ENCODE results near the gene WDR87. TPM values are rescaled to one million over a fixed set of nuclear protein-coding genes. Genes with fewer than 3 reads are reported as not detected.

WDR87 gene
- total RNA-seq, 1 donor from 2014 or later = not detected

DNA sequence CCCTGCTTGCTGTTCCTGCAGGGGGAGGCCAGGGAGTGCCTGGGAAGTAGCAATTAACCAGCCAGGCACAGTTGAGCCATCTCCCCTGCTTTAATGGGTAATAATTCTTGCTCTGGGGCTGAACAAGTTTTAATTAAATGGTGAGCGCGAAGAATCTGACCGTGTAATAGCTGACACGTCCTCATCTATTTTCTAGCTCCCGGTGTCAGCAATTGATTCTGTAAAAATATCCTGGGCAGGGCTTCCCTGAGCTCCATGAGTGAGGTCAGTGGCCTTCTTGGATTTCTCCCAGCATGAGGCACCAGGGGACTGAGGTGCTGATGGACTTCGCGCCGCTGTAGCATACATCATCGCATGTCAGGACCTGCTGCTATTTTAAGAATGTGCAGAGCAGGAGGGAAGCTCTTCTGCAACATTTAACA is 27.6 kb upstream of the WDR87 start:
- H4K20me1 ChIP-seq (ENCODE audit: insufficient read depth, low read length) = peaks cover 49% of the 10 kb centered on the region
- H3K4me1 ChIP-seq (ENCODE audit: insufficient read depth, low read length) = peaks cover 35% of the 10 kb centered on the region
- Mint-ChIP-seq H3K4me3 (ENCODE audit: unreplicated experiment) (no peak overlapping the region), H3K27me3 (ENCODE audit: low read depth, unreplicated experiment) (no peaks in the 10 kb centered on the region), H3K4me1 (ENCODE audit: low read depth, unreplicated experiment) (peaks cover 28% of the 10 kb centered on the region), H3K9me3 (ENCODE audit: unreplicated experiment) (peaks cover 9% of the 10 kb centered on the region), H3K27ac (ENCODE audit: unreplicated experiment) (no peak overlapping the region), H3K36me3 (ENCODE audit: low read depth, unreplicated experiment) (peaks cover 7% of the 10 kb centered on the region)
- peaks cover 6% of the 10 kb centered on the region for H3K9me3 ChIP-seq (ENCODE audit: insufficient read depth, low read depth, low read length)
- H3K27me3 ChIP-seq (ENCODE audit: insufficient read depth, low read length) = no peaks in the 10 kb centered on the region
- H3K4me3 ChIP-seq (ENCODE audit: insufficient read depth, low read depth, low read length) = no peak overlapping the region
- no peak for TF ChIP-seq EZH2 (IDR thresholded peaks at IDR 0.05; ENCODE audit: insufficient read depth, low read length)
- TF ChIP-seq, protein P1, sequence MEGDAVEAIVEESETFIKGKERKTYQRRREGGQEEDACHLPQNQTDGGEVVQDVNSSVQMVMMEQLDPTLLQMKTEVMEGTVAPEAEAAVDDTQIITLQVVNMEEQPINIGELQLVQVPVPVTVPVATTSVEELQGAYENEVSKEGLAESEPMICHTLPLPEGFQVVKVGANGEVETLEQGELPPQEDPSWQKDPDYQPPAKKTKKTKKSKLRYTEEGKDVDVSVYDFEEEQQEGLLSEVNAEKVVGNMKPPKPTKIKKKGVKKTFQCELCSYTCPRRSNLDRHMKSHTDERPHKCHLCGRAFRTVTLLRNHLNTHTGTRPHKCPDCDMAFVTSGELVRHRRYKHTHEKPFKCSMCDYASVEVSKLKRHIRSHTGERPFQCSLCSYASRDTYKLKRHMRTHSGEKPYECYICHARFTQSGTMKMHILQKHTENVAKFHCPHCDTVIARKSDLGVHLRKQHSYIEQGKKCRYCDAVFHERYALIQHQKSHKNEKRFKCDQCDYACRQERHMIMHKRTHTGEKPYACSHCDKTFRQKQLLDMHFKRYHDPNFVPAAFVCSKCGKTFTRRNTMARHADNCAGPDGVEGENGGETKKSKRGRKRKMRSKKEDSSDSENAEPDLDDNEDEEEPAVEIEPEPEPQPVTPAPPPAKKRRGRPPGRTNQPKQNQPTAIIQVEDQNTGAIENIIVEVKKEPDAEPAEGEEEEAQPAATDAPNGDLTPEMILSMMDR (IDR thresholded peaks at IDR 0.05; ENCODE audit: insufficient read depth, low read depth, low read length) = no peak
- peak overlapping the region; percentile 56 for H3K27ac ChIP-seq (ENCODE audit: low read depth, low read length)
- DNase-seq (ENCODE audit: low read depth) (peak; percentile 84), FAIRE-seq (no peak)
- no peak overlapping the region for H2AFZ ChIP-seq (ENCODE audit: low read depth, low read length)
- peaks cover 70% of the 10 kb centered on the region for H3K79me2 ChIP-seq (ENCODE audit: insufficient read depth, low read length)
- peak overlapping the region; percentile 62 for H3K4me2 ChIP-seq (ENCODE audit: low read length)
- H3K9ac ChIP-seq (ENCODE audit: low read length) = peak overlapping the region; percentile 46
- H3K36me3 ChIP-seq (ENCODE audit: insufficient read depth, low read length) = no peaks in the 10 kb centered on the region

DNA sequence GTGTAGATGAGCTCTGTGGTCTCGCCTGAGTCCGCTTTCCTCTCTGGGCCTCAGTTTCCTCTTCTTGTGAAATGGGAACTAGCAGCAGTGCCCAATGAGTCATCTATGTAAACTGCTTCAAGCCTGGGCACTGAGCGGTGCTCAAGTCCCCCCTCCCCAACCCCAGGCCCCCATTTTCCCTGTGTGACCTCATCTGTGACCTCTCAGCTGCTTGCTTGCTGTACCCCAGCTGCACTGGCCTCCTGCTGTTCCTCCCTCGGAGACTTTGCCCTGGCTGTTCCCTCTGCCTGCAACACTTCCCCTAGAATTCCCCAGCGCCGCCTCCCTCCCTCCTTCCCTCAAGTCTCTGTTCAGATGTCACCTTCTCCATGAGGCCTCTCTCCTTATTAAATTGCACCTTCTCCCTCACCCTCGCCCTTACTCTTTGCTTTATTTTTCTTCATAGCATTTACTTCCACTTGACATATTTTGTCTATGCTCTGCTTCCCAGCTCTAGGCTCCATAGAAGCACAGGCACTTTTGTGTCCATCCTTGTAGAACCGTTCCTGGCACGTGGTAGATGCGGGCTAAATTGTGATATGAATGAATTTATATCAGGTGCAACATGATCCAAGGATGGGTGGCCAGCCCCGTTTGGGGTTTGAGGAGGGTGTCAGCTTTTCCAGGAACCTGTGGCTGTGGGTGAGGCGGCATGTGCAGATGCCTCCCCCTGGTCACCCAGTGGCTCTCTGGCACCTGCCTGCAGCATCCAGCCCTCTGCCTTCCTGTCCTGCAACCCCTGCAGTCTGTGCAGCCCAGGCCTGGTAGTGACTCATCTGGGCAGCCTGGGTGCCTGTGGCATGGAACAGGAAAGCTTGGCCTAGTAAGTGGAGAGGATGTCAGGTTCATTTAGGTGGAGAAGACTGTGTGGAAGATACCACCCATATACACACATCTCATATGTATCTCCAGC is 26.9 kb upstream of the WDR87 start:
- Mint-ChIP-seq H3K4me1 (ENCODE audit: low read depth, unreplicated experiment) (peaks cover 28% of the 10 kb centered on the region), H3K9me3 (ENCODE audit: unreplicated experiment) (peaks cover 9% of the 10 kb centered on the region), H3K4me3 (ENCODE audit: unreplicated experiment) (peak overlapping the region; percentile 70), H3K27me3 (ENCODE audit: low read depth, unreplicated experiment) (no peaks in the 10 kb centered on the region), H3K36me3 (ENCODE audit: low read depth, unreplicated experiment) (peaks cover 7% of the 10 kb centered on the region), H3K27ac (ENCODE audit: unreplicated experiment) (peak overlapping the region; percentile 64)
- Histone ChIP-seq H3K27me3 (ENCODE audit: insufficient read depth, low read length) (no peaks in the 10 kb centered on the region), H3K27ac (ENCODE audit: low read depth, low read length) (peak overlapping the region; percentile 81), H4K20me1 (ENCODE audit: insufficient read depth, low read length) (peaks cover 51% of the 10 kb centered on the region), H3K36me3 (ENCODE audit: insufficient read depth, low read length) (no peaks in the 10 kb centered on the region), H3K9ac (ENCODE audit: low read length) (peak overlapping the region; percentile 82), H3K79me2 (ENCODE audit: insufficient read depth, low read length) (peaks cover 73% of the 10 kb centered on the region), H3K4me3 (ENCODE audit: insufficient read depth, low read depth, low read length) (no peak overlapping the region), H3K4me1 (ENCODE audit: insufficient read depth, low read length) (peaks cover 35% of the 10 kb centered on the region), H3K9me3 (ENCODE audit: insufficient read depth, low read depth, low read length) (peaks cover 6% of the 10 kb centered on the region), H2AFZ (ENCODE audit: low read depth, low read length) (no peak overlapping the region), H3K4me2 (ENCODE audit: low read length) (peak overlapping the region; percentile 86)
- TF ChIP-seq EZH2 (IDR thresholded peaks at IDR 0.05; ENCODE audit: insufficient read depth, low read length) = no peak
- TF ChIP-seq, protein P1 (IDR thresholded peaks at IDR 0.05; ENCODE audit: insufficient read depth, low read depth, low read length) = no peak
- FAIRE-seq (no peak), DNase-seq (ENCODE audit: low read depth) (peak; percentile 58)

Measured in astrocyte (in vitro differentiated cells and primary cell).